Upper lobe of left lung (tissue), 6 donors: ENCODE measurements around the gene MAN1C1. TPM values are rescaled to one million over a fixed set of nuclear protein-coding genes. Genes with fewer than 3 reads are reported as not detected.

ENCODE experiments used
- ATAC-seq, 2 donors: fragments of 200-7000 bp; cut with Tn5 transposase; one replicate each; pipeline ENCODE4 v1.9.1; 2022; ENCODE audit warnings: mild to moderate bottlenecking in 2 of 2, moderate library complexity in 2 of 2; ENCODE audit not compliant: low FRiP score in 2 of 2
- DNase-seq, 2 donors: peaks; one replicate each; pipeline ENCODE4 v3.0.0-alpha.2; 2019 to 2020
- H3K27ac ChIP-seq, 4 donors: fragments of 200-600 bp; sonication (generic); one replicate each; pipeline ENCODE4 v1.5.1; 2016 to 2019
- H3K27me3 ChIP-seq, 4 donors: fragments of 200-600 bp; sonication (generic); one replicate each; pipeline ENCODE4 v1.5.1; 2017 to 2019
- H3K36me3 ChIP-seq, 4 donors: fragments of 200-600 bp; sonication (generic); one replicate each; pipeline ENCODE4 v1.5.1; 2016 to 2019
- H3K4me1 ChIP-seq, 4 donors: fragments of 200-600 bp; sonication (generic); one replicate each; pipeline ENCODE4 v1.5.1; 2018 to 2019
- H3K4me3 ChIP-seq, 4 donors: fragments of 200-600 bp; sonication (generic); one replicate each; pipeline ENCODE4 v1.5.1; 2017 to 2019; ENCODE audit warnings: mild to moderate bottlenecking in 2 of 4, moderate library complexity in 1 of 4
- H3K9me3 ChIP-seq, 4 donors: fragments of 200-600 bp; sonication (generic); one replicate each; pipeline ENCODE4 v1.5.1; 2018 to 2019
- EP300 ChIP-seq, 4 donors: sonication (generic); formaldehyde crosslinking; IDR thresholded peaks; one replicate each; pipeline ENCODE4 v1.5.1; 2017; ENCODE audit warnings: antibody characterized with exemption in 4 of 4, control low read depth in 2 of 4
- POLR2A ChIP-seq, 4 donors: fragments of 450-650 bp; IDR thresholded peaks; one replicate each; pipeline ENCODE4 v1.5.1; 2016 to 2017; ENCODE audit warnings: antibody characterized with exemption in 4 of 4, mild to moderate bottlenecking in 2 of 4
- POLR2AphosphoS5 ChIP-seq, 2 donors: sonication (generic); formaldehyde crosslinking; IDR thresholded peaks; one replicate each; pipeline ENCODE4 v1.5.1; 2017; ENCODE audit warnings: antibody characterized with exemption in 2 of 2
- WGBS, 2 donors: methylation state at CpG; one replicate each; pipeline ENCODE4 v1.1.5; 2017 to 2018; 5-methylcytosine and 5-hydroxymethylcytosine counted together
- total RNA-seq, 6 donors: library from RNA; depleted of rRNA in 4 of 6; stranded (reverse); fragments of >200 nt in 4 of 6; gene quantifications; one replicate each; pipeline versions ENCODE4 v1.1.0 to v1.2.1, GENCODE V29; 2016 to 2021
- TF ChIP-seq, protein P1 (sequence below), 6 experiments: fragments of 450-650 bp in 4 of 6; fragments of 200-600 bp in 2 of 6; sonication (generic) in 2 of 6; IDR thresholded peaks; one replicate each; pipeline ENCODE4 v1.5.1; 2016 to 2019; ENCODE audit warnings: antibody characterized with exemption in 6 of 6
- donor health status: DM: no; HTN: no; CAD: no; lungs with moderate emphysema.
- donor health status: DM: no; HTN: yes; CAD: no; lungs with severe emphysema.

MAN1C1 gene
- total RNA-seq, 6 donors from 2014 or later: 5.3 to 32.5 (median 16.2) TPM

DNA sequence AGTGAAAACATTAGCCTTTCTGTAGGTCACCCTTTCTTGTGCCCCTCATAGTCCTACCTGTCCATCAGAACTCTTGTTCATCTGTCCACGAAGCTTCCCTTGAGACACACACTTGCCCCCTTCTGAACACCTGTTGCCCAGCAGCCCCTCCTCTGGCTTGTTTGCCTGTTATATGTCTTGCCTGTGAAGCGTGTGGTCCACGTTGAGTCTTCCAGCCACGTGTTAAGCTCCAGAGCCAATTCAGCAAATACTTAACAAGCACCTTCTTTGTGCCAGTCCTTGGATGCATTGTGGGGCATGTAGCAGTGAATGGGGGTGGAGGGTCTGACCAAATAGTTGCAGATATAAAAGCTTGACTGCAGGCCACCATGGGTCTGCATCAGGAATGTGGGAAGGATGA, 66.6 kb downstream of the MAN1C1 start:
- TF ChIP-seq POLR2A (IDR thresholded peaks at IDR 0.05) (no peak), EP300 (IDR thresholded peaks at IDR 0.05) (no peak), POLR2AphosphoS5 (IDR thresholded peaks at IDR 0.05) (no peak)
- TF ChIP-seq, protein P1, sequence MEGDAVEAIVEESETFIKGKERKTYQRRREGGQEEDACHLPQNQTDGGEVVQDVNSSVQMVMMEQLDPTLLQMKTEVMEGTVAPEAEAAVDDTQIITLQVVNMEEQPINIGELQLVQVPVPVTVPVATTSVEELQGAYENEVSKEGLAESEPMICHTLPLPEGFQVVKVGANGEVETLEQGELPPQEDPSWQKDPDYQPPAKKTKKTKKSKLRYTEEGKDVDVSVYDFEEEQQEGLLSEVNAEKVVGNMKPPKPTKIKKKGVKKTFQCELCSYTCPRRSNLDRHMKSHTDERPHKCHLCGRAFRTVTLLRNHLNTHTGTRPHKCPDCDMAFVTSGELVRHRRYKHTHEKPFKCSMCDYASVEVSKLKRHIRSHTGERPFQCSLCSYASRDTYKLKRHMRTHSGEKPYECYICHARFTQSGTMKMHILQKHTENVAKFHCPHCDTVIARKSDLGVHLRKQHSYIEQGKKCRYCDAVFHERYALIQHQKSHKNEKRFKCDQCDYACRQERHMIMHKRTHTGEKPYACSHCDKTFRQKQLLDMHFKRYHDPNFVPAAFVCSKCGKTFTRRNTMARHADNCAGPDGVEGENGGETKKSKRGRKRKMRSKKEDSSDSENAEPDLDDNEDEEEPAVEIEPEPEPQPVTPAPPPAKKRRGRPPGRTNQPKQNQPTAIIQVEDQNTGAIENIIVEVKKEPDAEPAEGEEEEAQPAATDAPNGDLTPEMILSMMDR (IDR thresholded peaks at IDR 0.05): no peak
- Histone ChIP-seq H3K4me1 (peaks cover 7 to 17% (median 14%) of the 10 kb centered on the region in 4 donors), H3K4me3 (no peak overlapping the region), H3K27ac (no peak overlapping the region), H3K9me3 (no peaks in the 10 kb centered on the region), H3K27me3 (no peaks in the 10 kb centered on the region), H3K36me3 (no peaks in the 10 kb centered on the region)
- DNase-seq (no peak), ATAC-seq (no peak)
- 80 to 88% methylated on average over 4 of the region's 4 CpGs for WGBS, 2 donors

DNA sequence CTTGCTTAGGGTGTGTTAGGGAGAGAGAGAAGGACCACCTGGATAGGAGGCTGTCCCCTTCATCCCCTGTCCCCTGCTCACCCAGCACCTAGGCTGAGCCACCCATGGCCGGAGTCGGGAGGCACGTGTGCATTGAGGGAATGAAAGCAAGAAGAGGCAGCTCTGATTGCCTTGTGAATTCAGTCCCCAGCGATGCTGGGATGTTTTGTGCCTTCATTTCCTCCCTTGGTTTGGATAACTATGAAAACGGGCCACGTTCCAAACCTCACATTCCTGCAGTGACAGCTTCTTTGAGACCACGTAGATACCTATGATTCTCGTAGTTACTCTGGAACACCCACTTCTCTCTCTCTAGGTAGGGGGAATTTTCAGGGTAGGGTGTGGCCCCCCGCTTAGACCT, 67.1 kb downstream of the MAN1C1 start:
- no peak overlapping the region for H3K27ac ChIP-seq
- H3K36me3 ChIP-seq: no peaks in the 10 kb centered on the region
- H3K4me1 ChIP-seq: peaks cover 8 to 22% (median 18%) of the 10 kb centered on the region in 4 donors
- WGBS, 2 donors: 50 to 52% methylated on average over 9 of the region's 9 CpGs
- no peak overlapping the region for H3K4me3 ChIP-seq
- TF ChIP-seq POLR2AphosphoS5 (IDR thresholded peaks at IDR 0.05): no peak
- TF ChIP-seq EP300 (IDR thresholded peaks at IDR 0.05): no peak
- TF ChIP-seq POLR2A (IDR thresholded peaks at IDR 0.05): no peak
- TF ChIP-seq, protein P1 (IDR thresholded peaks at IDR 0.05): no peak
- no peaks in the 10 kb centered on the region for H3K27me3 ChIP-seq
- H3K9me3 ChIP-seq: no peaks in the 10 kb centered on the region
- DNase-seq: no peak
- ATAC-seq: no peak

DNA sequence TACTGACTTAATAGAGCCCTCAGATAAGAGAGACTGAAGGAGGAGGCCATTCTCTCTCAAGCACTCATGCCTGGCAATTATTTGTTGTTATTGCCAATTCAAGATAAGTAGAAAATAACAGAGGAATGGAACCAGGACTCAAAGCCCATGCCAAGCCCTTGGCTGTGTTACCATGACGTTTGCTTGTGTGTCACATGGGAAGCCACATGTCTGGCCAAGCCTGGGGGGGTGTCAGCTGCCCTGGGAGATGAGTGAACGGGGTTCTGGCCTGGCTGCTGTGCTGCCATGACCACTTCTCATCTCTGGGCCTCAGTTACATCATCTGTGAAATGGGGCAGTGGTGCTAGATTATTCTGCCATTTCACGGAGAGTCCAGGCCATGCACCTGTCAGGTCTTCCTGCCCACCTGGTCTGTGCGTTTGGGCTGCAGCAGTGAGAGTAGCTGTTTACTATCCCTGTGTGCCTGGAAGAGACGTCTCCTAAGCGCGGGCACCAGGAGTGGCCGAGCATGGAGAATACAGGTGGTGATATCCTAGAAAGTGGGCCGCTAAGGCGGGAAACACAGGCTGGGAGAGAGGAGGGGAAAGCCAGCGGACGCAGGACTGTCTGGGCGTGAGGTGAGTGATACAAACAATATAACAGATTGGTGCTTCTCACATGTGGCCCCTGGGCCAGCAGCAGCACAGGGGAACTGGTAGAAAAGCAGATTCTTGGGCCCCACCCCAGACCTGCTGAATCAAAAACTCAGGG, 67.8 kb downstream of the MAN1C1 start:
- ATAC-seq (no peak), DNase-seq (no peak)
- no peaks in the 10 kb centered on the region for H3K27me3 ChIP-seq
- H3K36me3 ChIP-seq: no peaks in the 10 kb centered on the region
- peaks cover 8 to 25% (median 19%) of the 10 kb centered on the region in 4 donors for H3K4me1 ChIP-seq
- 84 to 93% methylated on average over 12 to 13 of the region's 13 CpGs for WGBS, 2 donors
- H3K27ac ChIP-seq: no peak overlapping the region
- H3K4me3 ChIP-seq: no peak overlapping the region
- no peaks in the 10 kb centered on the region for H3K9me3 ChIP-seq
- no peak for TF ChIP-seq EP300 (IDR thresholded peaks at IDR 0.05)
- TF ChIP-seq, protein P1 (IDR thresholded peaks at IDR 0.05): no peak
- no peak for TF ChIP-seq POLR2A (IDR thresholded peaks at IDR 0.05)
- no peak for TF ChIP-seq POLR2AphosphoS5 (IDR thresholded peaks at IDR 0.05)

DNA sequence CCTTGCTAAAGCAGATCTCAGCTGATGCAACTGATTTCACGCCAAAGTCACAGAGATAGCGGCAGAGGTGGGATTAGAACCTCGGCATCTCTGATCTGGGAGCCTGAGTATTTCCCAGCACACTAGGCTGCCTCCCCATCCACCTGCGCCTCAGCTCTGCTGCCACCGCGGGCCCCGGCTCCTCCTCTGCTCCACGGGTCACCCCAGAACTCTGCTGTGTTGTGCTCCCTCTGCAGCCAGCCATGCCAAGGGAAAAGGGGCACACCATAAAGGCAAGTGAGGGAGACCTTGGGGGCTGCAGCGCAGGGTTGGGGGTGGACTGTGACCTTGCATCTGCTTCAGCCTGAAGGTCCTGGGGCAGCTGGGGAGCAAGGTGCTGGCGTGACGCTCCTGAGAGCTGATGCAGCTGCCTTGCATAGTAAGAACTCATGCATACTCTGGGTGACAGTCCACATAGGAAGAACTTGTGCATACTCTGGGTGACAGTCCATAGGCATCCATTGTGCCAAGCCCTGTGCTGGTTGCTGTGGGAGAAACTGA, 68.7 kb downstream of the MAN1C1 start:
- ATAC-seq (no peak), DNase-seq (peak in 1 of 2 donors; percentile 68)
- TF ChIP-seq POLR2A (IDR thresholded peaks at IDR 0.05) (no peak), POLR2AphosphoS5 (IDR thresholded peaks at IDR 0.05) (no peak), EP300 (IDR thresholded peaks at IDR 0.05) (no peak)
- TF ChIP-seq, protein P1 (IDR thresholded peaks at IDR 0.05): no peak
- Histone ChIP-seq H3K4me3 (no peak overlapping the region), H3K27ac (no peak overlapping the region), H3K27me3 (no peaks in the 10 kb centered on the region), H3K36me3 (no peaks in the 10 kb centered on the region), H3K9me3 (no peaks in the 10 kb centered on the region), H3K4me1 (peaks cover 8 to 25% (median 19%) of the 10 kb centered on the region in 4 donors)
- 91 to 93% methylated on average over 3 to 11 of the region's 11 CpGs for whole genome bisulfite sequencing, 2 donors
